Measurements from ENCODE around the gene ANO4.

GRCh38 chr12:101166866-101167265, 372.3 kb downstream of the ANO4 start:
- TF ChIP-seq CTCF (IDR thresholded peaks at IDR 0.05) (no peak), POLR2AphosphoS5 (IDR thresholded peaks at IDR 0.05; ENCODE audit: insufficient read depth in 1 of 2, low read depth in 1 of 2) (no peak)
